Measurements from ENCODE around the gene TEC. TPM values are rescaled to one million over a fixed set of nuclear protein-coding genes. Genes with fewer than 3 reads are reported as not detected.

The TEC gene
- total and polyA plus RNA-seq, 9 donors = 0.43 to 4.0 (median 1.4) TPM

DNA sequence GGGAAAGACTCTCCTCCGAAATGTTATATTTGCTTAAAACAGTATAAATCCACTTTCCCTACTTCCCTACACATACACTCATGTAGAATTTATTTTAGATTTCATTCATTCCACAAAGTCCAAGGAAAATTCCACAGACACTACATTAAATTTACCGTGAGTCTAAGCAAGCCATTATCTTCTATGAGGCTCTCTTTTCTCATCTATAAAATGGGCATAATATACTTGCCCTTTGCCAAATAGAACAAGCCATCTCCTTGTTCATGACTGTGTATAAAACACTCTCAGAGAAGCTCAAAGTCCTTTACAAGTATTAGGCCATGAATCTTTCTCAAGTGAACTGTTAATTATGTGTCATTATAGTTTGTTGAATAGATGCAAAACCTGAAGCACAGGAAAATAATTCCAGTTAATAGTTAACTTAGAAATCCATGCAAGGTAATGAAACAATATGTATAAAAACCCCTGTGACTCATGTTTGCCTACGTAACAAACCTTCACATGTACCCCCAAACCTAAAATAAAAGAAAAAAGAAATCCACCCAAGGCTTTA is 10.7 kb downstream of the TEC start:
- TF ChIP-seq EP300 (IDR thresholded peaks at IDR 0.05) (no peak), POLR2A (IDR thresholded peaks at IDR 0.05) (no peak), CTCF (IDR thresholded peaks at IDR 0.05) (no peak)
- 88 to 95% (median 95%) methylated on average over 3 of the region's 3 CpGs for whole genome bisulfite sequencing, 3 donors
- H3K27me3 ChIP-seq = no peaks in the 10 kb centered on the region

GRCh38 chr4:48255959-48256342 is 13.7 kb downstream of the TEC start:
- no peak overlapping the region for H3K27ac ChIP-seq
- no peak for TF ChIP-seq CTCF (IDR thresholded peaks at IDR 0.05)
- TF ChIP-seq POLR2A (IDR thresholded peaks at IDR 0.05) = no peak
- no peak for TF ChIP-seq EP300 (IDR thresholded peaks at IDR 0.05)

More for the DNA sequence above, 10.7 kb downstream of the TEC start:
- Histone ChIP-seq H3K36me3 (no peaks in the 10 kb centered on the region), H3K4me1 (ENCODE audit: insufficient read depth) (no peaks in the 10 kb centered on the region), H3K27ac (no peak overlapping the region), H3K9me3 (no peaks in the 10 kb centered on the region), H3K4me3 (no peak overlapping the region)
- DNase-seq = no peak
- intact Hi-C loops (cut with DNase I) = no loop called here

GRCh38 chr4:48255072-48255958 is 14.3 kb downstream of the TEC start:
- Histone ChIP-seq H3K36me3 (no peaks in the 10 kb centered on the region), H3K27me3 (no peaks in the 10 kb centered on the region), H3K4me1 (ENCODE audit: insufficient read depth) (no peaks in the 10 kb centered on the region), H3K9me3 (no peaks in the 10 kb centered on the region), H3K27ac (no peak overlapping the region), H3K4me3 (no peak overlapping the region)
- intact Hi-C loops (cut with DNase I) = no loop called here
- DNase-seq = no peak
- 76 to 90% (median 79%) methylated on average over 6 of the region's 6 CpGs for WGBS, 3 donors
- TF ChIP-seq CTCF (IDR thresholded peaks at IDR 0.05) = no peak
- TF ChIP-seq EP300 (IDR thresholded peaks at IDR 0.05) = no peak
- TF ChIP-seq POLR2A (IDR thresholded peaks at IDR 0.05) = no peak

More at GRCh38 chr4:48255959-48256342, 13.7 kb downstream of the TEC start:
- Histone ChIP-seq H3K36me3 (no peaks in the 10 kb centered on the region), H3K27me3 (no peaks in the 10 kb centered on the region), H3K9me3 (no peaks in the 10 kb centered on the region), H3K4me3 (no peak overlapping the region), H3K4me1 (ENCODE audit: insufficient read depth) (no peaks in the 10 kb centered on the region)
- intact Hi-C loops (cut with DNase I) = no loop called here
- no peak for DNase-seq
- WGBS, 3 donors = 92 to 93% (median 93%) methylated on average over 4 of the region's 4 CpGs

- Histone ChIP-seq H3K9me3 (no peaks in the 10 kb centered on the region), H3K36me3 (no peaks in the 10 kb centered on the region), H3K4me1 (ENCODE audit: insufficient read depth) (no peaks in the 10 kb centered on the region), H3K27ac (no peak overlapping the region), H3K4me3 (no peak overlapping the region), H3K27me3 (no peaks in the 10 kb centered on the region)
- TF ChIP-seq CTCF (IDR thresholded peaks at IDR 0.05) (no peak), EP300 (IDR thresholded peaks at IDR 0.05) (no peak), POLR2A (IDR thresholded peaks at IDR 0.05) (no peak)
- no peak for DNase-seq
- 36 to 47% (median 46%) methylated on average over 6 of the region's 6 CpGs for WGBS, 3 donors
- intact Hi-C loops (cut with DNase I) = no loop called here
These were observed 15.1 kb downstream of the TEC start for GRCh38 chr4:48254381-48255071.
